Stimulated activated CD8-positive, alpha-beta memory T cell treated with anti-CD3 and anti-CD28 coated beads, Interleukin-12 subunit alpha, Interleukin-12 subunit beta, amount 100 ng/mL, for 4 hours (primary cell): ENCODE results near the gene EIF3A.

Source experiments
- DNase-seq: peaks from one replicate; pipeline ENCODE4 v3.0.0-alpha.2; 2020; ENCODE audit warnings: low read depth

The EIF3A gene

GRCh38 chr10:119005362-119006043 lies 75.1 kb downstream of the EIF3A start:
- DNase-seq = no peak

- no peak for DNase-seq
These were observed 76.9 kb downstream of the EIF3A start for GRCh38 chr10:119003572-119004289.

GRCh38 chr10:119001717-119002500 lies 78.7 kb downstream of the EIF3A start:
- no peak for DNase-seq

- no peak for DNase-seq
These were observed 82.4 kb downstream of the EIF3A start for GRCh38 chr10:118998183-118998582.

- DNase-seq = no peak
These were observed 83.2 kb downstream of the EIF3A start for GRCh38 chr10:118997379-118997778.

- no peak for DNase-seq
These were observed 84.9 kb downstream of the EIF3A start for GRCh38 chr10:118995739-118996138.

- no peak for DNase-seq
These were observed 86.3 kb downstream of the EIF3A start for GRCh38 chr10:118994321-118994720.

- no peak for DNase-seq
These were observed 87.4 kb downstream of the EIF3A start for GRCh38 chr10:118993214-118993613.

- DNase-seq = no peak
These were observed 88.1 kb downstream of the EIF3A start for GRCh38 chr10:118992496-118992895.

- DNase-seq = no peak
These were observed 90.3 kb downstream of the EIF3A start for GRCh38 chr10:118990326-118990725.

GRCh38 chr10:118986815-118987790 lies 93.5 kb downstream of the EIF3A start:
- no peak for DNase-seq

GRCh38 chr10:118985576-118985975 lies 95.0 kb downstream of the EIF3A start:
- DNase-seq = no peak
